RWPE1 (cell line): ENCODE data around the gene RETN.

Experiments used
- CTCF ChIA-PET: fragments of 350-600 bp; sonication (Branson Sonifier 250); formaldehyde crosslinking; extraction: SDS; loops from one replicate; lab custom pipeline; 2021; lab: Yijun Ruan, JAX
- POLR2A ChIA-PET: fragments of 400-600 bp; formaldehyde crosslinking; extraction: SDS; loops from one replicate; lab custom pipeline; 2020; ENCODE audit warnings: antibody characterized with exemption; ENCODE audit not compliant: low non-redundant PET; lab: Yijun Ruan, JAX
- DNase-seq: peaks from one replicate; pipeline ENCODE4 v3.0.0; 2012; ENCODE audit warnings: low spot score
- H3K27ac ChIP-seq: fragments of 450-650 bp; 2 replicates; pipeline ENCODE4 v1.5.1; 2017
- TF ChIP-seq, protein P1 (sequence below): fragments of 450-650 bp; conservative IDR thresholded peaks from 2 replicates; pipeline ENCODE4 v1.5.1; 2017; ENCODE audit warnings: low read depth, mild to moderate bottlenecking

The RETN gene

DNA sequence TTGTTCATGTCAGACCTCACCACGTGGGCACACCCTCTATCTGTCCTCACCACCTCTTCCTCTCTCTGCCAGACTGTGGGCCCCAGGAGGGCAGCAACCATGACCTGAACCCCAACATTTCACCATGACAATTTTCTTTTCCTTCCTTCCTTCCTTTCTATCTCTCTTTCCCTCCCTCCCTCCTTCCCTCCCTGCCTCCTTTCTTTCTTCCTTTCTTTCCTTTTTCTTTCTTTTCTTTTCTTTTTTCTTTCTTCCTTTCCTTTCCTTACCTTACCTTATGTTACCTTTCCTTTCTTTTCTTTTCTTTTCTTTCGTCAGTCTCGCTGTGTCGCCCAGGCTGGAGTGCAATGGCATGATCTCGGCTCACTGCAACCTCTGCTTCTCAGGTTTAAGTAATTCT lies 41.8 kb downstream of the RETN start:
- no peak for DNase-seq
- ChIA-PET CTCF (no interaction called here), POLR2A (no interaction called here)
- no peak overlapping the region for H3K27ac ChIP-seq
- TF ChIP-seq, protein P1, sequence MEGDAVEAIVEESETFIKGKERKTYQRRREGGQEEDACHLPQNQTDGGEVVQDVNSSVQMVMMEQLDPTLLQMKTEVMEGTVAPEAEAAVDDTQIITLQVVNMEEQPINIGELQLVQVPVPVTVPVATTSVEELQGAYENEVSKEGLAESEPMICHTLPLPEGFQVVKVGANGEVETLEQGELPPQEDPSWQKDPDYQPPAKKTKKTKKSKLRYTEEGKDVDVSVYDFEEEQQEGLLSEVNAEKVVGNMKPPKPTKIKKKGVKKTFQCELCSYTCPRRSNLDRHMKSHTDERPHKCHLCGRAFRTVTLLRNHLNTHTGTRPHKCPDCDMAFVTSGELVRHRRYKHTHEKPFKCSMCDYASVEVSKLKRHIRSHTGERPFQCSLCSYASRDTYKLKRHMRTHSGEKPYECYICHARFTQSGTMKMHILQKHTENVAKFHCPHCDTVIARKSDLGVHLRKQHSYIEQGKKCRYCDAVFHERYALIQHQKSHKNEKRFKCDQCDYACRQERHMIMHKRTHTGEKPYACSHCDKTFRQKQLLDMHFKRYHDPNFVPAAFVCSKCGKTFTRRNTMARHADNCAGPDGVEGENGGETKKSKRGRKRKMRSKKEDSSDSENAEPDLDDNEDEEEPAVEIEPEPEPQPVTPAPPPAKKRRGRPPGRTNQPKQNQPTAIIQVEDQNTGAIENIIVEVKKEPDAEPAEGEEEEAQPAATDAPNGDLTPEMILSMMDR: no peak

DNA sequence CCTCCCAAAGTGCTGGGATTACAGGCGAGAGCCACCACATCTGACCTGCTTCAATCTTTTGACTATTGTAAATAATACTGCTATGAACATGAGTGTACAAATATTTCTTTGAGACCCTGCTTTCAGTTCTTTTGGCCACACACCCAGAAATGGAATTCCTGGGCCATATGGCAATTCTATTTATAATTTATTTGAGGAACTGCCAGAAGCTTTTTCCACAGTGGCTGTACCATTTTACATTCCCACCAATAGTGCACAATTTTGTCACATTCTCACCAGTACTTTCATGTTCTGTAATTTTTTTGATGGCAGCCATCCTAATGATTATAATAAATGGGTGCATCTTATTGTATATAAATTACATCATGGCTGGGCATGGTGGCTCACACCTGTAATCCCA lies 46.8 kb downstream of the RETN start:
- no peak overlapping the region for H3K27ac ChIP-seq
- DNase-seq: no peak
- TF ChIP-seq, protein P1: no peak
- POLR2A ChIA-PET: no interaction called here
- CTCF ChIA-PET: interaction anchor here (0.6 to 0.7 kb wide), 2 partner anchors 9 to 18 kb away, joined by 3 to 9 read pairs; no protein-coding TSS in a partner anchor

DNA sequence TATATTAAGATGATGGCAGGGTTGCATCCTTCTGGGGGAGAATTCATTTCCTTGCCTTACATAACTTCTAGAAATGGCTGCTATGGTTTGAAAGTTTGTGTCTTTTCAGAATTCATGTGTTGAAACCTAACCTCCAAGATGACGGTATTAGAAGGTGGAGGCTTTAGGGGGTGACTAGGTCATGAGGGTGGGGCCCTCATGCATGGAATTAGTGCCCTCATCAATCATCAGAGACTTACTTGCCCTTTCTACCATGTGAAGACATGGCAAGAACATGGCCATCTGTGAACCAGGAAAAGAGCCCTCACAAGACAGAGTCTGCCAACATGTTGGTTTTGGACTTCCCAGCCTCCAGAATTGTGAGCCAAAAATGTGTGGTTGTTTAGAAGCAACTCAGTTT lies 47.9 kb downstream of the RETN start:
- ChIA-PET CTCF (interaction anchor here (0.8 kb wide), 1 partner anchor 192 kb away, joined by 3 read pairs; no protein-coding TSS in a partner anchor), POLR2A (no interaction called here)
- no peak for DNase-seq
- TF ChIP-seq, protein P1: no peak
- no peak overlapping the region for H3K27ac ChIP-seq

DNA sequence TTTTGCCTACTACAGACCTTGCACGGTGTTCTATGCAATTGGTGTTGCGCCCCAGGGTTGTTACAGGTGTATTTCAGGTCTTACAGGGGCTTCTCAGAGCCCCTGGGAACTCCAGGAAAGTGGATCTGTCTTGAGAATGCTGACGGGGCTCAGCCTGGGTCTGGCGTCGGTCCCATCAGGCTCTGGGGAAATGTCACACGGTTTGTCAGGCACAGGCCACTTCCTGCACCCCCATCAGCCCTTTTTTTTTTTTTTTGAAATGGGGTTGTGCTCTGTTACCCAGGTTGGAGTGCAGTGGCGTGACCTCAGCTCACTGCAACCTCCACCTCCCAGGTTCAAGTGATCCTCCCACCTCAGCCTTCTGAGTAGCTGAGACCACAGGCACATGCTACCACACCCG lies 49.8 kb downstream of the RETN start:
- ChIA-PET CTCF (no interaction called here), POLR2A (no interaction called here)
- no peak overlapping the region for H3K27ac ChIP-seq
- TF ChIP-seq, protein P1: no peak
- no peak for DNase-seq
